Endothelial cell of umbilical vein (primary cell): ENCODE data around the gene NTN1. TPM values are rescaled to one million over a fixed set of nuclear protein-coding genes. Genes with fewer than 3 reads are reported as not detected.

Source experiments
- BruUV-seq: library from RNA; stranded (reverse); fragments of 400-500 nt; replicated peaks from 2 replicates; lab custom pipeline; 2021; lab: Mats Ljungman, UMichigan
- CTCF ChIA-PET: fragments of 300-600, 350-600 bp; sonication (Branson Sonifier 250); formaldehyde crosslinking; loops from one replicate; lab custom pipeline; 2021; ENCODE audit warnings: antibody characterized with exemption, inconsistent platforms; lab: Charles Lee
- POLR2A ChIA-PET: fragments of 300-600, 350-600 bp; sonication (Branson Sonifier 250); formaldehyde crosslinking; loops from one replicate; lab custom pipeline; 2021; ENCODE audit warnings: antibody characterized with exemption, inconsistent platforms; lab: Charles Lee
- DNase-seq: peaks from one replicate; pipeline ENCODE4 v3.0.0-alpha.2; 2011; ENCODE audit warnings: low read depth, low spot score
- FAIRE-seq: peaks from 2 replicates; lab custom pipeline; 2011; peaks lifted over from hg19 to GRCh38; lab: Jason Lieb, UNC
- H2AFZ ChIP-seq: 2 replicates; pipeline ENCODE4 v1.6.0; 2012; ENCODE audit warnings: low read depth, low read length, control low read depth, inconsistent platforms
- H3K27ac ChIP-seq: 2 replicates; pipeline ENCODE4 v1.5.1; 2011; ENCODE audit warnings: low read depth, mild to moderate bottlenecking, control low read depth, low read length, moderate library complexity; ENCODE audit not compliant: insufficient read depth
- H3K27me3 ChIP-seq, 2 experiments: 2 replicates each; pipeline versions ENCODE4 v1.6.0 to v1.6.1; 2011; ENCODE audit warnings: low read length in 2 of 2, mixed read lengths in 1 of 2; ENCODE audit not compliant: control insufficient read depth in 2 of 2, insufficient read depth in 2 of 2
- H3K36me3 ChIP-seq, 2 experiments: 2 replicates in 1 of 2; 3 replicates in 1 of 2; pipeline ENCODE4 v1.5.1; 2011; ENCODE audit warnings: low read length in 2 of 2, mild to moderate bottlenecking in 1 of 2, moderate library complexity in 1 of 2; ENCODE audit not compliant: control insufficient read depth in 2 of 2, insufficient read depth in 2 of 2; ENCODE audit errors: extremely low read depth in 1 of 2
- H3K4me1 ChIP-seq: 3 replicates; pipeline ENCODE4 v1.5.1; 2011; ENCODE audit warnings: mild to moderate bottlenecking, low read length; ENCODE audit not compliant: control insufficient read depth, insufficient read depth; ENCODE audit errors: extremely low read depth
- H3K4me2 ChIP-seq: 2 replicates; pipeline ENCODE4 v1.6.1; 2011; ENCODE audit warnings: low read length, control low read depth, mixed read lengths; ENCODE audit not compliant: insufficient read depth
- H3K4me3 ChIP-seq, 3 experiments: fragments of 200-600 bp in 1 of 3; sonication (generic), shearing (Covaris generic) in 1 of 3; replicated peaks in 1 of 3; 2 replicates each; pipeline ENCODE4 v1.5.1; 2011 to 2016; ENCODE audit warnings: control low read depth in 3 of 3, low read length in 3 of 3, mild to moderate bottlenecking in 2 of 3, inconsistent platforms in 1 of 3, low read depth in 1 of 3, moderate library complexity in 1 of 3; ENCODE audit not compliant: insufficient read depth in 1 of 3
- H3K79me2 ChIP-seq: 2 replicates; pipeline ENCODE4 v1.6.0; 2012; ENCODE audit warnings: low read length, inconsistent platforms; ENCODE audit not compliant: control insufficient read depth, insufficient read depth
- H3K9ac ChIP-seq: replicated peaks from 2 replicates; pipeline ENCODE3; 2011; ENCODE audit warnings: low read length, control low read depth; ENCODE audit not compliant: insufficient read depth; ENCODE audit errors: extremely low read depth
- H3K9me1 ChIP-seq: replicated peaks from 3 replicates; pipeline ENCODE4 v1.6.0; 2011; ENCODE audit warnings: mild to moderate bottlenecking, low read length; ENCODE audit not compliant: control insufficient read depth, insufficient read depth; ENCODE audit errors: extremely low read depth
- H3K9me3 ChIP-seq: replicated peaks from 2 replicates; pipeline ENCODE4 v1.5.1; 2012; ENCODE audit warnings: low read length, inconsistent platforms; ENCODE audit not compliant: control insufficient read depth, insufficient read depth
- H4K20me1 ChIP-seq: replicated peaks from 2 replicates; pipeline ENCODE3; 2011; ENCODE audit warnings: mild to moderate bottlenecking, low read length; ENCODE audit not compliant: control insufficient read depth, insufficient read depth; ENCODE audit errors: extremely low read depth
- CTCF ChIP-seq, 2 donors: IDR thresholded peaks; 1 replicate in 1 of 2; 2 replicates in 1 of 2; pipeline ENCODE4 v1.5.1; 2011; ENCODE audit warnings: low read length in 2 of 2, mild to moderate bottlenecking in 2 of 2, moderate library complexity in 2 of 2, control low read depth in 1 of 2, inconsistent platforms in 1 of 2, low read depth in 1 of 2; ENCODE audit not compliant: insufficient read depth in 1 of 2; ENCODE audit errors: extremely low read depth in 1 of 2
- EZH2 ChIP-seq: IDR thresholded peaks from 2 replicates; pipeline ENCODE4 v1.6.1; 2012; ENCODE audit warnings: borderline replicate concordance, low read depth, mild to moderate bottlenecking, moderate library complexity, low read length, inconsistent platforms; ENCODE audit not compliant: severe bottlenecking
- FOS ChIP-seq: IDR thresholded peaks from 2 replicates; pipeline ENCODE4 v1.6.1; 2011; ENCODE audit warnings: mild to moderate bottlenecking, low read length, moderate library complexity, borderline replicate concordance; ENCODE audit not compliant: insufficient read depth
- GATA2 ChIP-seq: IDR thresholded peaks from 2 replicates; pipeline ENCODE4 v1.7.0; 2011; ENCODE audit warnings: low read depth, mild to moderate bottlenecking, moderate library complexity, mixed read lengths, low read length; ENCODE audit not compliant: insufficient read length, insufficient read depth
- MYC ChIP-seq: IDR thresholded peaks from one replicate; pipeline ENCODE4 v1.6.1; 2011; ENCODE audit warnings: mild to moderate bottlenecking, low read depth, low read length
- POLR2A ChIP-seq: IDR thresholded peaks from 2 replicates; pipeline ENCODE4 v1.6.1; 2012; ENCODE audit warnings: low read depth, mild to moderate bottlenecking, control low read depth, low read length
- POLR2AphosphoS5 ChIP-seq: IDR thresholded peaks from 2 replicates; pipeline ENCODE4 v1.6.1; 2012; ENCODE audit warnings: low read depth, mild to moderate bottlenecking, control low read depth, low read length, moderate library complexity; ENCODE audit not compliant: insufficient read depth
- dilution Hi-C: fragments of 300-500 bp; cut with MboI; formaldehyde crosslinking; loops from one replicate; pipeline ENCODE4 v1.15.0; 2019; ENCODE audit warnings: low sequenced_read_pairs; ENCODE audit not compliant: extremely low pct_ligation_motif_present
- intact Hi-C: fragments of 100-400 bp; cut with micrococcal nuclease; formaldehyde crosslinking; loops from one replicate; pipeline ENCODE4 v1.10.0; 2022
- polyA plus RNA-seq, 4 experiments: library from polyadenylated mRNA; depleted of rRNA in 3 of 4; stranded (reverse) in 3 of 4; unstranded in 1 of 4; fragments of >200 nt; gene quantifications; 2 replicates each; pipeline versions ENCODE4 v1.2.1 to v1.2.3, GENCODE V29; 2011 to 2012; ENCODE audit warnings: missing spikeins in 1 of 4
- total RNA-seq: library from RNA; stranded (reverse); gene quantifications from 2 replicates; pipeline ENCODE4 v1.2.3, GENCODE V29; 2021
- TF ChIP-seq, protein P1 (sequence below): IDR thresholded peaks from 2 replicates; pipeline ENCODE4 v1.6.1; 2011; ENCODE audit not compliant: insufficient read depth, insufficient read length

The NTN1 gene
- total and polyA plus RNA-seq, 2 donors (not counting 3 experiments of a cell fraction or from before 2014, with no cell fraction given), result 0.10 to 0.18 TPM

GRCh38 chr17:9108146-9108545, 86.8 kb downstream of the NTN1 start:
- no TSS peak for BruUV-seq

More at GRCh38 chr17:9108146-9108545, 86.8 kb downstream of the NTN1 start:
- CTCF ChIA-PET, result no interaction called here
- Histone ChIP-seq H3K9ac (no peak overlapping the region), H3K27me3 (no peaks in the 10 kb centered on the region), H2AFZ (no peak overlapping the region), H3K9me3 (no peaks in the 10 kb centered on the region), H4K20me1 (no peaks in the 10 kb centered on the region), H3K4me3 (no peak overlapping the region), H3K4me1 (no peaks in the 10 kb centered on the region), H3K79me2 (no peaks in the 10 kb centered on the region), H3K27ac (no peak overlapping the region), H3K36me3 (no peaks in the 10 kb centered on the region), H3K9me1 (no peaks in the 10 kb centered on the region), H3K4me2 (no peak overlapping the region)
- DNase-seq (no peak), FAIRE-seq (no peak)
- TF ChIP-seq, protein P1, sequence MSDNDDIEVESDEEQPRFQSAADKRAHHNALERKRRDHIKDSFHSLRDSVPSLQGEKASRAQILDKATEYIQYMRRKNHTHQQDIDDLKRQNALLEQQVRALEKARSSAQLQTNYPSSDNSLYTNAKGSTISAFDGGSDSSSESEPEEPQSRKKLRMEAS, result no peak
- no peak for TF ChIP-seq EZH2
- no peak for TF ChIP-seq CTCF (IDR thresholded peaks at IDR 0.05; ENCODE audit: extremely low read depth in 1 of 2, insufficient read depth in 1 of 2, low read depth in 1 of 2, low read length in 2 of 2)
- TF ChIP-seq POLR2AphosphoS5, result no peak
- TF ChIP-seq GATA2, result no peak
- TF ChIP-seq POLR2A, result no peak
- TF ChIP-seq FOS, result no peak
- no peak for TF ChIP-seq MYC
- POLR2A ChIA-PET, result no interaction called here
- intact Hi-C loops, result no loop called here
- dilution Hi-C loops, result no loop called here
